ENCODE measurements around the gene BABAM1.

BABAM1 gene

GRCh38 chr19:17320435-17320834, 53.2 kb downstream of the BABAM1 start:
- no peak for TF ChIP-seq CTCF (IDR thresholded peaks at IDR 0.05; ENCODE audit: low read depth, low read length)
- H3K36me3 ChIP-seq = peaks cover 50% of the 10 kb centered on the region

GRCh38 chr19:17321655-17322489, 54.6 kb downstream of the BABAM1 start:
- DNase-seq = no peak
- Histone ChIP-seq H3K4me3 (ENCODE audit: low read depth, low read length) (no peak overlapping the region), H3K9me3 (ENCODE audit: severe bottlenecking) (no peaks in the 10 kb centered on the region), H3K27ac (no peak overlapping the region), H3K27me3 (ENCODE audit: insufficient read depth, low read depth, severe bottlenecking) (no peaks in the 10 kb centered on the region), H3K36me3 (peaks cover 52% of the 10 kb centered on the region)
- TF ChIP-seq CTCF (IDR thresholded peaks at IDR 0.05; ENCODE audit: low read depth, low read length) = no peak

More at GRCh38 chr19:17320435-17320834, 53.2 kb downstream of the BABAM1 start:
- no peaks in the 10 kb centered on the region for H3K9me3 ChIP-seq (ENCODE audit: severe bottlenecking)
- H3K4me3 ChIP-seq (ENCODE audit: low read depth, low read length) = no peak overlapping the region
- no peak for DNase-seq
- H3K27me3 ChIP-seq (ENCODE audit: insufficient read depth, low read depth, severe bottlenecking) = no peaks in the 10 kb centered on the region
- H3K27ac ChIP-seq = no peak overlapping the region

GRCh38 chr19:17322854-17323253, 55.6 kb downstream of the BABAM1 start:
- H3K27me3 ChIP-seq (ENCODE audit: insufficient read depth, low read depth, severe bottlenecking) = no peaks in the 10 kb centered on the region
- no peak overlapping the region for H3K4me3 ChIP-seq (ENCODE audit: low read depth, low read length)
- DNase-seq = no peak
- no peak for TF ChIP-seq CTCF (IDR thresholded peaks at IDR 0.05; ENCODE audit: low read depth, low read length)
- no peaks in the 10 kb centered on the region for H3K9me3 ChIP-seq (ENCODE audit: severe bottlenecking)
- H3K27ac ChIP-seq = no peak overlapping the region
- H3K36me3 ChIP-seq = peaks cover 59% of the 10 kb centered on the region

- Histone ChIP-seq H3K4me3 (ENCODE audit: low read depth, low read length) (no peak overlapping the region), H3K36me3 (peaks cover 55% of the 10 kb centered on the region), H3K9me3 (ENCODE audit: severe bottlenecking) (no peaks in the 10 kb centered on the region), H3K27me3 (ENCODE audit: insufficient read depth, low read depth, severe bottlenecking) (no peaks in the 10 kb centered on the region), H3K27ac (no peak overlapping the region)
- no peak for DNase-seq
- TF ChIP-seq CTCF (IDR thresholded peaks at IDR 0.05; ENCODE audit: low read depth, low read length) = no peak
These were observed 56.2 kb downstream of the BABAM1 start for GRCh38 chr19:17323300-17323963.

- no peak for DNase-seq
- Histone ChIP-seq H3K27ac (no peak overlapping the region), H3K4me3 (ENCODE audit: low read depth, low read length) (no peak overlapping the region), H3K9me3 (ENCODE audit: severe bottlenecking) (no peaks in the 10 kb centered on the region), H3K36me3 (peaks cover 55% of the 10 kb centered on the region), H3K27me3 (ENCODE audit: insufficient read depth, low read depth, severe bottlenecking) (no peaks in the 10 kb centered on the region)
- no peak for TF ChIP-seq CTCF (IDR thresholded peaks at IDR 0.05; ENCODE audit: low read depth, low read length)
These were observed 56.7 kb downstream of the BABAM1 start for GRCh38 chr19:17323964-17324332.

All from WERI-Rb-1 (cell line).